ENCODE measurements around the gene ZNF30.
A peak's percentile ranks its signal among the peaks of the same experiment; 100 is the strongest.
"Not testable (repeated sequence)": the region's sequence is repeated elsewhere in the genome, so short reads cannot be mapped to it uniquely, and the experiment has no call there.

Gene ZNF30

GRCh38 chr19:34984287-34984686 is 57.6 kb downstream of the ZNF30 start:
- in situ Hi-C loops (cut with MboI; ENCODE audit: low sequenced_read_pairs, unreplicated experiment) = no loop called here
- no peak for DNase-seq (ENCODE audit: low spot score)
- no peak for TF ChIP-seq CTCF (IDR thresholded peaks at IDR 0.05; ENCODE audit: borderline replicate concordance, control extremely low read depth, extremely low read depth, insufficient read depth, missing control alignments)

DNA sequence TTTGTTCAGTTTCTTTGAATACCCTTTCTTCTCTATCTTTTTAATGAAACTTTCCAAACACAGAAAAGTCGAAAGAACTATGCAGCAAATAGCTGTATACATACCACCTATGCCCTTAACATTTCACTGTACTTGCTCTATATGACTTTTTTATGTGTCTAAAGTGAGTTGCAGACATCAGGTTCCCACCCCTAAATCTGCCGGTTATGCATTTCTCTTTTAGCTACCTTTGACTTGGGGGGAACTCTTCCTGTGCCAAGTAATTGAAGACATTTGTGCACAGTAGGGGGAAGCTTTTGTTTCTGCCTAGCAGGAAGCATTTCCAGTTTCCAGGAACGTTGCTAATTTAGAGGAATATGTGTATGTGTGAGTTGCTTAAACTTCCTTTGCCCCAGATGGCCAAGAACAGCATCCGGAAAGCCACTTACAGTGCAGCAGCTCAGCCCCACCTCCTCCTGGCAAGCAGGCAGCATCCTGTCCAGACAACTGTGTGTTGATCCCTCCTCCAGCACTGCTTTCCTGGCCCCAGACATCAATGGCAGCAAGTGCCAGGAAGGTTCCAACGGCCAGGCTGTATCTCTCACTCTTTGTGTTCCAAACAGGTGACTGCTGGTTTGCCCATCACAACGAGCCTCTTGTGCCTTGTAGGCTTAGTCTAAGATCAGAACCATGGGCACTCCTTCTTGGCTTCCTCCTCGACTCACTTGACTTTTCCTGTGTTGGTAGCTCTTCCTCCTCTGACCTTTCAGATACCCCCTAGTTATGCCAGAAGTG is 58.7 kb downstream of the ZNF30 start:
- no peak for DNase-seq (ENCODE audit: low spot score)
- in situ Hi-C loops (cut with MboI; ENCODE audit: low sequenced_read_pairs, unreplicated experiment) = no loop called here
- no peak for TF ChIP-seq CTCF (IDR thresholded peaks at IDR 0.05; ENCODE audit: borderline replicate concordance, control extremely low read depth, extremely low read depth, insufficient read depth, missing control alignments)

DNA sequence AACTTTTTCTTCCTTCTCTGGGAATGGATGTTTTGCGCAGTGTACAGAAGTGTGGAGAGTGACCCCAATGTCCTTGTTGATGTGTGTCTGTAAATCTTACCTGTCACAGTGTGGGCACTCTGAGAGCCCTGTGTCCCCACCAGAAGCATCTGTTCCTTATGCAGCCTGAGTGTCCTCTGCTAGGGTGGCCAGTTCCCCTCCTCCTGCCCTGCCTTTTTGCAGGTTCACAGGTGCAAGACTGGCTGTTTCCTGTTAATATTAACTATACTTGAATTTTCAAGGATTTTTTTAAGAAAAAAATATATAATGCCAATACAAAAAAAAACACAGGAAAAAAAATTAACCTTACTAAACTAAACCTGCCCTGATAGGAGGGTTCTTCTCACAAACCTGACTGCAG is 61.4 kb downstream of the ZNF30 start:
- in situ Hi-C loops (cut with MboI; ENCODE audit: low sequenced_read_pairs, unreplicated experiment) = no loop called here
- no peak for DNase-seq (ENCODE audit: low spot score)
- no peak for TF ChIP-seq CTCF (IDR thresholded peaks at IDR 0.05; ENCODE audit: borderline replicate concordance, control extremely low read depth, extremely low read depth, insufficient read depth, missing control alignments)

GRCh38 chr19:34989298-34989697 is 62.6 kb downstream of the ZNF30 start:
- TF ChIP-seq CTCF (IDR thresholded peaks at IDR 0.05; ENCODE audit: borderline replicate concordance, control extremely low read depth, extremely low read depth, insufficient read depth, missing control alignments) = no peak
- in situ Hi-C loops (cut with MboI; ENCODE audit: low sequenced_read_pairs, unreplicated experiment) = no loop called here
- no peak for DNase-seq (ENCODE audit: low spot score)

DNA sequence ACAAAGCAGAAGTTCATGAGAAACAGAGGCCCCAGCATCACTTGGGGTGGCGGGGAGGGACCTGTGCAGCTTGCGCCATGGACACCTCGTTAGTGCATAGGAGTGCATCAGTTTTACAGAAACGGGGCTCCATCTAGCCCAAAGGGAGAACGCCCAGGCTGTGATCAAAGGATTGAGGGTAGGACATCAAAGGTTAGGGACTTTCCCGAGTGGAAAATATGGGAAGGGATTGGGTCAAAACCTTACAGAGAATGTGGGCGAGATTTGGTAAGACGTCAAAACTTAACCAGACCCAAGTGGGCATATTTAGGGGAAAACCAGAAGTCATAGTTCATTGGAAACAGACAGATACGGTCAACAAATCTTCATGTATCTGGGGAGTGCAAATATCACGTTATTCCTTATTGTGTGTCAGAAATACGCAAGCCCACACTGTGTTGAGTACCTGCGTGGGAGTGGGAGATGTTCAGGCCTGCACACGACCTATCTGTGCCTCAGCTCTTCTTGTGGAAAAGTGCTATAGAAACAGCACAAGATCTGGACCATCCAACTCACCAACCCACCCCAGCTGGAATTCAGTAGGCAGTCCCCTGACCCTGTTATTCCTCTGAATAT is 64.0 kb downstream of the ZNF30 start:
- TF ChIP-seq CTCF (IDR thresholded peaks at IDR 0.05; ENCODE audit: borderline replicate concordance, control extremely low read depth, extremely low read depth, insufficient read depth, missing control alignments) = no peak
- in situ Hi-C loops (cut with MboI; ENCODE audit: low sequenced_read_pairs, unreplicated experiment) = no loop called here
- peak; percentile 55 for DNase-seq (ENCODE audit: low spot score)

DNA sequence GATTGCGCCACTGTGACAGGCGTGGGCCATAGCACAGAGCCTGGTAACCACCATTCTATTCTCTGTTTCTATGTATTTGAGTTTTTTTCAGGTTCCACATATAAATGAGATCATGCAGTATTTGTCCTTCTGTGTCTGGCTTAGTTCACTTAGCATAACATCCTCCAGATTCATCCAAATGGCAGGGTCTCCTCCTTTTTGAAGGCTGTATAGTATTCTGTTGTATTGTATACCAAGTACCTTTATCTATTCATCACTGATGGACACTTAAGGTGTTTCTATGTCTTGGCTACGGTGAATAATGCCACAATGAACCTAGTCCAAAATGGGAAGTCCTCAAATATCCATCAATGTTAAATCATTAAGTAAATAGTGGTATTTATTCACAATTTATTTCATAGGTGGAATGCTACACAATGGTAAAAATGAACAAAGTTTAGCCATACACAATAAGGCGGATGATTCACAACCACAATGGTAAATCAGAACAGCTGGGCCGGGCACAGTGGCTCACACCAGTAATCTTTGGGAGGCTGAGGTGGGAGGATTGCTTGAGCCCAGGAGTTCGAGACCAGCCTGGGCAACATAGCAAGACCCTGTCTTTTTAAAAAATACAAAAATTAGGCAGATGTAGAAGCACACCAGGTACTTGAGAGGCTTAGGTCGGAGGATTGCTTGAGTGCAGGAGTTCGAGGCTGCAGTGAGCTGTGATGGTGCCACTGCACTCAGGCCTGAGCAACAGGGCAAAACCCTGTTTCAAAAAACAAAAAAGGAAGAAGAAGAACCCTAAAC is 65.0 kb downstream of the ZNF30 start:
- DNase-seq (ENCODE audit: low spot score) = no peak
- in situ Hi-C loops (cut with MboI; ENCODE audit: low sequenced_read_pairs, unreplicated experiment) = no loop called here
- no peak for TF ChIP-seq CTCF (IDR thresholded peaks at IDR 0.05; ENCODE audit: borderline replicate concordance, control extremely low read depth, extremely low read depth, insufficient read depth, missing control alignments)

DNA sequence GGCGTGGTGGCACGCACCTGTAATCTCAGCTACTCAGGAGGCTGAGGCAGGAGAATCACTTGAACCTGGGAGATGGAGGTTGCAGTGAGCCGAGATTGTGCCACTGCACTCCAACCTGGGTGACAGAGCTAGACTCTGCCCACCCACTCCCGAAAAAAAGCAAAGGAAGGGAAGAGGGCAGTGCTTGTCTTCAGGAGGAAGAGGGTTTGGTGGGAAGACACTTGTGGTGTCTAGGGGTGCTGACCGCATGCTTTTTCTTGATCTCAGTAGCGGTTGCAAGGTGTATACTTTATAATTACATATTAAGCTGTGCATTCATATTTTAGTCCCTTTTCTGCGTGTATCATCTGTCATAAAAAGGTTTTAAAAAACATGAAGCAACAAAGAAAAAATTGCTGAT is 65.9 kb downstream of the ZNF30 start:
- in situ Hi-C loops (cut with MboI; ENCODE audit: low sequenced_read_pairs, unreplicated experiment) = not testable (repeated sequence)

More for the DNA sequence above, 65.9 kb downstream of the ZNF30 start:
- DNase-seq (ENCODE audit: low spot score) = not testable (repeated sequence)

All from GM13976 (cell line).